H9 (cell line): Measurements from ENCODE around the gene GDPD4. TPM values are rescaled to one million over a fixed set of nuclear protein-coding genes. Genes with fewer than 3 reads are reported as not detected.

Experiments used
- DNase-seq: peaks from one replicate; pipeline ENCODE4 v3.0.0-alpha.2; 2017
- H2AFZ ChIP-seq: one replicate; pipeline ENCODE4 v1.6.1; 2013; ENCODE audit warnings: mild to moderate bottlenecking, low read length, control low read depth, moderate library complexity
- H2AK5ac ChIP-seq: 2 replicates; pipeline ENCODE4 v1.6.1; 2013; ENCODE audit warnings: low read length, control low read depth, mixed read lengths; ENCODE audit not compliant: insufficient read length
- H2BK120ac ChIP-seq: one replicate; pipeline ENCODE4 v1.6.1; 2013; ENCODE audit warnings: low read depth, mild to moderate bottlenecking, low read length, control low read depth, inconsistent platforms; ENCODE audit not compliant: poor library complexity, severe bottlenecking
- H2BK12ac ChIP-seq: 2 replicates; pipeline ENCODE4 v1.6.1; 2013; ENCODE audit warnings: low read length, control low read depth, mixed read lengths, low read depth; ENCODE audit not compliant: insufficient read length
- H2BK15ac ChIP-seq: 2 replicates; pipeline ENCODE4 v1.6.1; 2013; ENCODE audit warnings: low read depth, low read length, control low read depth
- H2BK20ac ChIP-seq: one replicate; pipeline ENCODE4 v1.6.1; 2013; ENCODE audit warnings: low read depth, mild to moderate bottlenecking, low read length, control low read depth, inconsistent platforms; ENCODE audit not compliant: poor library complexity, severe bottlenecking
- H2BK5ac ChIP-seq: 2 replicates; pipeline ENCODE4 v1.6.1; 2013; ENCODE audit warnings: low read length, control low read depth, mixed read lengths; ENCODE audit not compliant: insufficient read length
- H3K14ac ChIP-seq: 2 replicates; pipeline ENCODE4 v1.6.1; 2013; ENCODE audit warnings: low read length, control low read depth; ENCODE audit not compliant: insufficient read depth
- H3K18ac ChIP-seq: 2 replicates; pipeline ENCODE4 v1.6.1; 2013; ENCODE audit warnings: low read depth, mild to moderate bottlenecking, mixed read lengths, low read length, control low read depth; ENCODE audit not compliant: insufficient read length
- H3K23ac ChIP-seq: 2 replicates; pipeline ENCODE4 v1.6.1; 2013; ENCODE audit warnings: low read length, control low read depth, mixed read lengths, low read depth; ENCODE audit not compliant: insufficient read length
- H3K23me2 ChIP-seq: 2 replicates; pipeline ENCODE4 v1.6.1; 2013; ENCODE audit warnings: low read depth, mild to moderate bottlenecking, mixed read lengths, low read length, control low read depth; ENCODE audit not compliant: insufficient read length, poor library complexity, severe bottlenecking
- H3K27ac ChIP-seq: 2 replicates; pipeline ENCODE4 v1.5.1; 2013; ENCODE audit warnings: low read length, control low read depth, mixed read lengths, low read depth; ENCODE audit not compliant: insufficient read length
- H3K27me3 ChIP-seq: 2 replicates; pipeline ENCODE4 v1.6.1; 2013; ENCODE audit warnings: low read length, control low read depth, inconsistent platforms; ENCODE audit not compliant: insufficient read depth
- H3K4ac ChIP-seq: 2 replicates; pipeline ENCODE4 v1.6.1; 2013; ENCODE audit warnings: low read depth, mild to moderate bottlenecking, control low read depth, inconsistent platforms, low read length, moderate library complexity
- H3K4me1 ChIP-seq: 2 replicates; pipeline ENCODE4 v1.6.1; 2013; ENCODE audit warnings: low read length, control low read depth, inconsistent platforms; ENCODE audit not compliant: insufficient read depth
- H3K4me2 ChIP-seq: 2 replicates; pipeline ENCODE4 v1.6.1; 2013; ENCODE audit warnings: low read length, control low read depth, mixed read lengths; ENCODE audit not compliant: insufficient read length, insufficient read depth
- H3K56ac ChIP-seq: 2 replicates; pipeline ENCODE4 v1.6.1; 2013; ENCODE audit warnings: low read depth, mild to moderate bottlenecking, mixed read lengths, low read length, control low read depth; ENCODE audit not compliant: insufficient read length
- H3K79me1 ChIP-seq: 2 replicates; pipeline ENCODE4 v1.6.1; 2013; ENCODE audit warnings: low read depth, mild to moderate bottlenecking, moderate library complexity, low read length, control low read depth, inconsistent platforms; ENCODE audit not compliant: insufficient read depth, poor library complexity, severe bottlenecking
- H3K79me2 ChIP-seq: 2 replicates; pipeline ENCODE4 v1.6.1; 2013; ENCODE audit warnings: low read length, control low read depth, inconsistent platforms; ENCODE audit not compliant: insufficient read depth
- H3K9ac ChIP-seq: 2 replicates; pipeline ENCODE4 v1.6.1; 2013; ENCODE audit warnings: low read length, control low read depth, mixed read lengths; ENCODE audit not compliant: insufficient read length; ENCODE audit errors: extremely low read depth
- H3K9me3 ChIP-seq: one replicate; pipeline ENCODE4 v1.6.1; 2013; ENCODE audit warnings: low read depth, low read length, inconsistent platforms; ENCODE audit not compliant: control insufficient read depth
- H3T11ph ChIP-seq: one replicate; pipeline ENCODE4 v1.6.1; 2013; ENCODE audit warnings: mild to moderate bottlenecking, low read length, control low read depth, inconsistent platforms
- H4K20me1 ChIP-seq: one replicate; pipeline ENCODE4 v1.6.1; 2013; ENCODE audit not compliant: control insufficient read depth, insufficient read length, insufficient read depth
- H4K5ac ChIP-seq: 2 replicates; pipeline ENCODE4 v1.6.1; 2013; ENCODE audit warnings: low read depth, mild to moderate bottlenecking, mixed read lengths, low read length, control low read depth; ENCODE audit not compliant: insufficient read length
- H4K8ac ChIP-seq: replicated peaks from 2 replicates; pipeline ENCODE4 v1.6.1; 2013; ENCODE audit warnings: low read length, control low read depth, mixed read lengths, low read depth; ENCODE audit not compliant: insufficient read length
- H4K91ac ChIP-seq: 2 replicates; pipeline ENCODE4 v1.6.1; 2013; ENCODE audit warnings: low read depth, mild to moderate bottlenecking, moderate library complexity, mixed read lengths, low read length, control low read depth; ENCODE audit not compliant: insufficient read length
- H3K27ac Mint-ChIP-seq, 3 experiments: 2 replicates in 2 of 3; 3 replicates in 1 of 3; pipeline ENCODE4 v1.8.0; 2020 to 2021; ENCODE audit warnings: mixed read lengths in 3 of 3, mild to moderate bottlenecking in 1 of 3, moderate library complexity in 1 of 3
- H3K27me3 Mint-ChIP-seq: 2 replicates; pipeline ENCODE4 v1.8.0; 2021; ENCODE audit warnings: low read depth, mild to moderate bottlenecking, moderate library complexity, mixed read lengths
- H3K36me3 Mint-ChIP-seq, 3 experiments: 2 replicates in 2 of 3; 3 replicates in 1 of 3; pipeline ENCODE4 v1.8.0; 2020 to 2021; ENCODE audit warnings: low read depth in 3 of 3, mixed read lengths in 3 of 3; ENCODE audit not compliant: insufficient read depth in 1 of 3
- H3K4me1 Mint-ChIP-seq, 2 experiments: 2 replicates each; pipeline ENCODE4 v1.8.0; 2020; ENCODE audit warnings: mixed read lengths in 2 of 2
- H3K4me3 Mint-ChIP-seq, 2 experiments: 2 replicates in 1 of 2; 3 replicates in 1 of 2; pipeline ENCODE4 v1.8.0; 2020 to 2021; ENCODE audit warnings: mild to moderate bottlenecking in 2 of 2, mixed read lengths in 2 of 2, moderate library complexity in 1 of 2
- H3K9me3 Mint-ChIP-seq, 2 experiments: 2 replicates in 1 of 2; 3 replicates in 1 of 2; pipeline ENCODE4 v1.8.0; 2020; ENCODE audit warnings: mild to moderate bottlenecking in 2 of 2, mixed read lengths in 2 of 2, moderate library complexity in 1 of 2
- CTCF ChIP-seq: fragments of 200-600 bp; sonication (generic); conservative IDR thresholded peaks from 3 replicates; pipeline ENCODE4 v1.8.0; 2021; ENCODE audit warnings: antibody characterized with exemption, mild to moderate bottlenecking
- WGBS: extraction: QIAGEN DNeasy Blood & Tissue Kit; methylation state at CpG from one replicate; pipeline ENCODE4 v1.1.7; 2013; ENCODE audit warnings: missing lambda C conversion rate, low lambda C conversion rate, mixed read lengths; ENCODE audit not compliant: insufficient read length; ENCODE audit errors: extremely low coverage; 5-methylcytosine and 5-hydroxymethylcytosine counted together
- total RNA-seq: library from RNA; stranded (reverse); gene quantifications from 2 replicates; pipeline ENCODE4 v1.2.1, GENCODE V29; 2021

GDPD4 gene
- total RNA-seq, 1 experiment from 2014 or later, result not detected

- no peak for DNase-seq
- Histone ChIP-seq H4K91ac (no peak overlapping the region), H3K79me1 (no peaks in the 10 kb centered on the region), H3K79me2 (no peaks in the 10 kb centered on the region), H2BK120ac (no peak overlapping the region), H2BK15ac (no peak overlapping the region), H3K4ac (no peak overlapping the region), H2AK5ac (no peak overlapping the region), H2BK5ac (no peak overlapping the region), H3K18ac (no peak overlapping the region), H3K14ac (no peak overlapping the region), H3K9ac (no peak overlapping the region), H2BK20ac (no peak overlapping the region), H3K9me3 (no peaks in the 10 kb centered on the region), H4K8ac (no peak overlapping the region), H3K4me2 (no peak overlapping the region), H3K56ac (no peak overlapping the region), H2AFZ (no peak overlapping the region), H3K23ac (no peak overlapping the region), H2BK12ac (no peak overlapping the region), H3K23me2 (no peaks in the 10 kb centered on the region), H3K27me3 (no peaks in the 10 kb centered on the region), H4K5ac (no peak overlapping the region), H3T11ph (no peak overlapping the region), H4K20me1 (no peaks in the 10 kb centered on the region), H3K27ac (no peak overlapping the region), H3K4me1 (no peaks in the 10 kb centered on the region)
- WGBS, result no CpG with 5 or more reads among the region's 5 CpGs
- peaks cover 9% of the 10 kb centered on the region in 2 experiments for H3K4me1 Mint-ChIP-seq
- H3K27ac Mint-ChIP-seq, result no peak overlapping the region
- no peaks in the 10 kb centered on the region for H3K9me3 Mint-ChIP-seq
- no peaks in the 10 kb centered on the region for H3K36me3 Mint-ChIP-seq
- no peak overlapping the region for H3K4me3 Mint-ChIP-seq
- no peak for TF ChIP-seq CTCF
- H3K27me3 Mint-ChIP-seq, result no peaks in the 10 kb centered on the region; the same call in 1 of the 2 replicates
Observed at GRCh38 chr11:77309401-77310085, 8.1 kb upstream of the GDPD4 start.
